ENCODE data around the gene PCBP4.

Gene PCBP4

DNA sequence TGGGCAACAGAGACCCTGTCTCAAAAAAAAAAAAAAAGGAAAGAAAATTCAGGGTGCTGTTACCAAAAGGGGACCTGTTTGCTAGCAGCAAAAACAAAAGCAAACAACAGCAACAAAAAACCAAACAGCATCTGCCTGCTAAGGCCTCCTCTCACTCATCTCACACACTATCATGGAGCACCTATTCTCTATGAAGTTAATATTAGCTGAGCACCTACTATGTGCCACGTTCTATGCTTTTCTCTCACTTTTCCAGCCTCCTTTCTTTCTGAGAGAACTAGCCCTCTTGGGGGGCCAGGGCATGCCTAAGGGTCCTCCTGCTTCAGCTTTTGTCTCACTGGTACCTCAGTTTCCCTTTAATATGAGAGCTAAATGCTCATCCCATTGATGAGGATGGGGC, 12.5 kb downstream of the PCBP4 start:
- no peak for DNase-seq

DNA sequence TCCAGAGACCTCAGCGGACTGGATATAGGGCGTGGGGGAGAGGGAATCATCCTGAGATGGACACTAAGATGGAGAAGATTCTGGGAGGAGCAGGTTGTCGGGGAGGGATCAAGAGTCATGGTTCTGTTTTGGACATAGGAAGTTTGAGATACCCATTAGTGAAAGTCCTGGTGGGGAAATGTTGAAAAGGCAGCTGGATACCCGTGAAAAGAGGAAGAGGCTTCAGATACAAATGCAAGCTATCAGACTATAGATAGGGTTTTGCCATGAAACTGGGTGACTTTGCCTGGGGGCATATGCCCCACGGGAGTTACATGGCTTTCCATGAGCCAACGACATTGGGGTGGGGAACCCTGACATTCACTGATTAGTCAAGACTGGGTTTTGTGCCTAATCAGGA, 13.1 kb downstream of the PCBP4 start:
- no peak for DNase-seq

DNA sequence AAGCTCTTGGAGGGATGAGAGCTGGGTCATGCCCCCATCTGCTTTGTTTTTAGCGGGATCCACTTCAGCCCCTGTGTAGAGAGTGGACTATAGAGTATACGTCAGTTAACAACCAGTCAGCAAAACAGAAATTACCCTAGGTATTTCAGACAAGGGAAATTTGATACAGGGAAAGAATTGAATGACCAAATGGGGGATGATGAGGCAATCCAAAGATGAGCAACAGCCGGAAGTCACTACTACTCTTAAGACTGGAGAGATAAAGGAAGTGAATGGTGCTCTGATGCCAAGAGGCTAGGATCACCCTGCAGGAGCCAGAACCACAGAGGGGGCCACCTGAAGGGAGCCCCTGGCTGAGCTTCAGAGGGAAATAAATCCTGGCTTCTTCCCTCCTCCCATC, 13.8 kb downstream of the PCBP4 start:
- peak; percentile 11 for DNase-seq

DNA sequence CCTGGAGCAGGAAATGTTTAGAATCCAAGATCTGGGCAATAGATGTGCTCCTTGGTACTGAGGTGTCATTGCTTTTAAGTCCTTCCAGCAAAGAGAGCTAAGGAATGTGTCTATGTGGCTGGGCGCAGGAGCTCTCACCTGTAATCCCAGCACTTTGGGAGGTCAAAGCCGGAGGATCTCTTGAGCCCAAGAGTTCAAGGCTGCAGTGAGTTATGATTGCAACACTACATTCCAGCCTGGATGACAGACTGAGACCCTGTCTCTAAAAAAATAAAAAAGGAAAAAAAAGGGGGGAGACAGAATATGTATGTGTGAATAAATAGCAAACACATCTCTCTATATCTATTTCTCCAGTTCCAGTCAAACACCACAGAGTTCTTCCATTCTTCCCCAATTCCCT, 16.4 kb downstream of the PCBP4 start:
- DNase-seq, result no peak

- DNase-seq, result no peak
These were observed 18.1 kb downstream of the PCBP4 start for GRCh38 chr3:51949121-51949520.

- no peak for DNase-seq
These were observed 19.2 kb downstream of the PCBP4 start for GRCh38 chr3:51948016-51948580.

- no peak for DNase-seq
These were observed 19.9 kb downstream of the PCBP4 start for GRCh38 chr3:51947215-51947900.

- no peak for DNase-seq
These were observed 20.5 kb downstream of the PCBP4 start for GRCh38 chr3:51946796-51947195.

DNA sequence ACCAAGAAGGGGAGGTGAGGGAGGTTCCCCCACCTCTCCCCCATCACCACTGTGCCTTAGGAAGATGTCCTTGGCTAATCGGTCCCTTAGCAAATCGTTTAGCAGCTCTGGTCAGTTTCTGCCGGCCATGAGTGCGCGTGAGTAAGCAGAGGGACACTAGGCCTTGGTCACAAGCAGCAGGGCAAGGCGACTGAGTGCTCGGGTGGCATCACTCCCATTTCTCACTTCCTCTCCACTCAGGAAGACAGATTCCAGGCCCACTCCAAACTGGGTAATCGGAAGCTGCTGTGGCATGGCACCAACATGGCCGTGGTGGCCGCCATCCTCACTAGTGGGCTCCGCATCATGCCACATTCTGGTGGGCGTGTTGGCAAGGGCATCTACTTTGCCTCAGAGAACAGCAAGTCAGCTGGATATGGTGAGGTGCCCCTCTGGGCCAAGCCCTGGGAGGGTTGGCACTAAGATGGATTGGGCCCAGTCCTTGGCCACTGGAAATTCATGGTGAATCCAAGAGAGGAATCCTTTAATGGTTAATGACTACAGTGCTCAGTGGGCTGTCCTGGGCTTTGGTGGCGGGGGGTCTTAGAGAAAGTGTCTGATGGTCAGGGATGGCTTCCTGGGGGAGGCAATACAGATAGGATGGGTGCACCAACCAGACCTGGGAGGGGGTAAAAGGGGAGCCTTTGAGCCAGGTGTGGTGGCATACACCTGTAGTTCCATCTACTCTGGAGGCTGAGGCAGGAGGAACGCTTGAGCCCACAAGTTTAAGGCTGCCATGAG, 21.1 kb downstream of the PCBP4 start:
- DNase-seq, result no peak

GRCh38 chr3:51945031-51945840, 22.0 kb downstream of the PCBP4 start:
- DNase-seq, result no peak

- no peak for DNase-seq
These were observed 22.7 kb downstream of the PCBP4 start for GRCh38 chr3:51944451-51945021.

DNA sequence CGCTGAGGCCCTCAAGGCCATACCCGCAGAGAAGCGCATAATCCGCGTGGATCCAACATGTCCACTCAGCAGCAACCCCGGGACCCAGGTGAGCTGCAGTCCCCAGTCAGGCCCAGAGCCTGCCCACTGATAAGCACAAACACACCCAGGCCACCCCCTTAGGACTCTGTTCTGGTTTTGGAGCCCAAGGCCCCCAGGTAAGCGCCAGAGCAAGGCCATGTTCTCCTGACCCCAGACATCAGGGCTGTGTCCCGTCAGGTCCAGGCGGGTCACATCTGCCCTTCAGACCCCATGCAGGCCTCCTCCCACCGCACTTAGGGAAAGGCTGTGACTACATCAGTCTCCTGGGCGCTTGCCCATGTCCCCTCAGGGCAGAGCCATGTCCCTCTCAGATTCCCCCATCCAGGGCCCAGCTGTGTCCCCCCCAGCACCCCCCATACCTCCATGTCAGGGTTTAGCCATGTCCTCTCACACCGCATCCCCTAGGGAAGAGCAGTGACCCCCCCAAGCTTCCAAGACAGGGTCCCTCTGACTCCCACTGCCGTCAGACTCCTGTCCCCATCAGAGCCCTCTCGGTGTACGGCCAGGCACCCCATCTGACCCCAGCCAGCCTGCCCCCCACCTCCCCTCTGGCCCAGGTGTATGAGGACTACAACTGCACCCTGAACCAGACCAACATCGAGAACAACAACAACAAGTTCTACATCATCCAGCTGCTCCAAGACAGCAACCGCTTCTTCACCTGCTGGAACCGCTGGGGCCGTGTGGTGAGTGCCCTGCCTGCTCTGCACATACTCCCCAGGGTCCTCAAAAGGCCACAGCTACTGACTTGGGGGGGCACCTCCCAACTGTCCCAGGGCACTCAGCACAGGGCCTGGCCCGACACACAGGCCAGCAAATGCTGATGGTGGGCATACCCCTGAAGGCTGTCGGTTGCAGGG, 23.5 kb downstream of the PCBP4 start:
- no peak for DNase-seq

GRCh38 chr3:51942603-51943450, 24.4 kb downstream of the PCBP4 start:
- DNase-seq, result peak; percentile 46

DNA sequence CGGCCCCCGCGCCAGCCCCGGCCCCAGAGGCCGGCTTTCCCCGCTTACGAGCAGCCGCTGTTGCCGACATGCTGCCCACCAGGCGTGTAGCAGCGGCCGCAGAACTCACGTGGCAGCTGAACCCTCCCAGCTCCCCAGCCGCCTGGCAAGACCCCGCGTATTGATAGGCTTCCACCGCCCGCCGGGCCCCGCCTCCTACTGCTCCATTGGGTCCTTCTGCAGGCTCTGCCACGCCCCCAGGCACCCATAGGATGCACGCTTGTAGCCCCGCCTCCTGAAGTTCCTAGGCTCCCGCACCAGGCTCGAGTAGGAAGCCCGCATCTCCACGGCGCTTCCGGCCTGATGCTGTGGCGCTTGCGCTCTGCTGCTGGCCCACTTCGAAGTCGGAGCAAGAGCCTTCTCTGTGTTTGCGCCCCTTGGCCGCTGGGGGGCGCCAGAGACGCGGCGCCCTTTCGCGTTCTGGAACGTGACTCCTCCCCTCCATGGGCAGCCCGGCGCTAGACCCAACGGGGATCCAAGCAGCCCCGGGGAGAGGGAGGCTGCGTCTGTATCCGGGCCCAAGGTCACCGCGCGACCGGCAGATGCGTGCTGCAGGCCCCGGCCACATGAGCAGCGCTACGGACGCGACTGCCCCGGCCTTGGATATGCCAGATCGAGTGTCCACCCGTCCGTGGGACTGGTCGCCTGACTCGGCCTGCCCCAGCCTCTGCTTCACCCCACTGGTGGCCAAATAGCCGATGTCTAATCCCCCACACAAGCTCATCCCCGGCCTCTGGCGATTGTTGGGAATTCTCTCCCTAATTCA, 25.3 kb downstream of the PCBP4 start, which contains the start of the genes PARP3 and RRP9:
Gene PARP3, plus strand, starts transcription at position 566 of the 805 bp plus-strand sequence. CDS start 993 bp downstream, outside the sequence.
Gene RRP9, minus strand, starts transcription at position 107 of the 805 bp plus-strand sequence. Its CDS starts 37 bp downstream, at position 70.
- peak; percentile 97 for DNase-seq

DNA sequence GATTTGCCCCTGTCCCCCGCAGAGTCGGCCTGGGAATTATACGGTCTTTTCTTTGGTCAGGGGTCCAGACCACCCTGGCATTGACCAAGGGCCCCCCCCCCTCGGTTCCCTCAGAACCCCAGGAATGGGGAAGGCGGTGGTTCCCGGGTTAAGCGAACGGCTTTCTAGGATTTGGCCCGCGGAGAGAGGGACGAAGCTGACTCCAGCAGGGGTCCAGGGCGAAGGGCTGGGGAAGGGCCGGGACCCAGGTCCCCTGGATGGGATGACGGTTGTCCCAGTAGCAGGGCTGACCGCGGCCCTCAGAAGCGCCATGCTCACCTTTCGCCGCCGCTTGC, 25.8 kb downstream of the PCBP4 start:
- no peak for DNase-seq

DNA sequence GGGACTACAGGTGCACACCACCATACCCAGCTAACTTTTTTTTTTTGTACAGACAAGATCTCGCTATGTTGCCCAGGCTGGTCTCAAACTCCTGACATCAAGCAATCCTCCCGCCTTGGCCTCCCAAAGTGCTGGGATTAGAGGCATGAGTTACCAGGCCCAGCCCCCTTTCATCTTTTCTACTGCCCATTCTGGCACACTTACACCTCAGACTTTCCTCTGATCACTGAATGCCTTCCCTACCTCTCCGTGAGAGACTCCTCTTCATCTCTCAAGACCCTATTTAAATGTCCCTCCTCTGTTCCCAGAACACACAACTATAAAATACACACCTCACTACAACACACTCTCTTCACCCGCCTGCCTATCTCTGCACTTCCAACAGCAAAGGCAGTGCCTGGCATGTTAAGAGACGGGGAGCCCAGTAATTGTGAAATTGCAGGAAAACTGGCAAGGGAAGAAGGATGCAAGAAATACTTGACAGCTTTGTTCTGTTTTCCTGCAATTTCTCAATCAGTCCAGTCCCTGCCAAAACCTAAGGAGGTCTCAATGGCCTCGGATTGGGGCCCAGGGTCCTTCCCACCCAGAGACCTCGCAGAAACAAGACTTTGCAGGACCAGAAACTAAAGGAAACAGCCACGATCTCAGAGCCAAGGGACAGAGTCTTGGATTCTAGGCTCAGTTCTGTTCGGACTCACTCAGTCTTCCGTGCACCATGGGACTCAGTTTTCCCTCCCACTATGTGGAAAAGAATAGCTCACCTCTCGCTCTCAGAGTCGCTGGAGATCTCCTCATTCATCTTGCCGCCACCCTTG, 26.4 kb downstream of the PCBP4 start:
- DNase-seq, result peak; percentile 14

- DNase-seq, result no peak
These were observed 28.4 kb downstream of the PCBP4 start for GRCh38 chr3:51938780-51939425.
